ELF-1 (cell line): ENCODE data around the gene MYO15B.

Experiments used
- DNase-seq: peaks from one replicate; pipeline ENCODE4 v3.0.0-alpha.2; 2016; ENCODE audit warnings: low read depth, low spot score

The MYO15B gene

DNA sequence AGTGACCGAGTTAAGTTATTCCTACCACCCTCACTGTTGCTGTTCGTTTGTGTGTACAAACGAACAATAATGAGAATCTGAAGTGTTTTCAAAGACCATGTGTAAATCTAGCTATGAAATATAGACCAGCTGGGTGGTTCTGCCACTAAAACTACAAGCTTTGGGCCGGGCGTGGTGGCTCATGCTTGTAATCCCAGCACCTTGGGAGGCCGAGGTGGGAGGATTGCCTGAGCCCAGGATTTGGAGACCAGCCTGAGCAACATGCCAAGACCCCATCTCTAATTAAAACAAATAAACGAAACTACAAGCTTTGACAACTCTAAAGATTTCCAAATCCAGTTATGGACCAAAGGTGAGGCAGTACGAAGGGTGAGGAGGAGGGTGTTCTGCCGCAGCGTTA is 78.4 kb downstream of the MYO15B start:
- DNase-seq, result no peak

DNA sequence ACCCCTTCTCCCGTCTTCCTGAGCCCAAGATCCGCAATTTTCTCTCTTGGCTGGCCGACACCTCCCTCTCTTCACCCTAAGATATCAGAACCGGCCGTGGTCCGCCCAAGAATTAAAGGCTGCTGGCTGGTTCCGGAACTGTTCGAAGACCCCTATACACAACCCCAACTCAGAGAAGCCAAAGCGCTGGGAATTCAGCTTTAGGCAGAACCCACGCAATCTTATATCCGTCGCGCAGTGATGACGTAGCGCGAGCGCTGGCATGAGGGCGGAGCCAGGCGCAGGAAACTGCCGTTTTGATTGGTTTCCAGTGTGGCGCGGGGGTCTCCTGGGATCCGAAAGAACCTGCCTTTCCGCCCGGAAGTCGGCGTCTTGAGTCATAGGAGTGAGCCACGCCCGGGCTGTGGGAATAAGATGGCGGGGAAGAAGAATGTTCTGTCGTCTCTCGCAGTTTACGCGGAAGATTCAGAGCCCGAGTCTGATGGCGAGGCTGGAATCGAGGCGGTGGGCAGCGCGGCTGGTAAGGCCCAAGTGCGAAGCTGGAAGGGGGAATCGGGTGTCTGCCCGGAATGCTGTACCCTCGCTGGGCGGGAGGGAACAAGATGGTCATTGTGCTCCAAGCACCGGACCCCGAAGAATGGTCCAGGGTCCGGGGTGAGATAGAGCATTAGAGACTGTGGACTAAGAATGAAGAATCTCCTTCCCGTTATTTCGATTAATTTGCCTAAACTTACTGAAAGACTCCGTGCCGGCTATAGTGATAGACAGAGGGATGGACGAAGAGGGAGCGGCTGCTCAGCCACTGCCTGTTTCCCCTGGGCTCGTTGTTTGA is 79.6 kb downstream of the MYO15B start, which contains the start of the genes RECQL5 and SAP30BP:
Gene RECQL5, minus strand, starts transcription at position 196 of the 832 bp plus-strand sequence. CDS start 597 bp downstream, outside the sequence.
Gene SAP30BP, plus strand, starts transcription at position 380 of the 832 bp plus-strand sequence. Its CDS starts 35 bp downstream, at position 415.
- DNase-seq, result peak; percentile 99

DNA sequence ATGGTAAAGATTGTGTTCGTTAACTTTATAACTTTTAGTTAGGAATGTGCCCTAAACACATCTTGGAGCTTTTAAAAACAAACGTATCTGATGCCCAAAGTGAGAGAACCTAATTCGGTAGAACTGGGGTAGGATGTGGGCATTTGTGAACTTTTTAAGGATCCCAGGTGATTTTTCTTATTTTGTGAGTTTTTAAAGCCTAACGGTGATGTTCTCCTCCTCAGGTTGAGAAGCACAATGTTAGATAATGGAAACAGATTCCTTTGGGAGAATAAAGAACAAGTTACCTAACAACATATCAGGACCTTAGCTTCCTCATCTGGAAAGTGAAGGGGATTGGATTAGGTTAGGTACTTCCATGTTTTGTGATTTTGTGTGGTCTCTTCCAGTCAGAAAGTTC is 80.2 kb downstream of the MYO15B start:
- DNase-seq, result no peak

DNA sequence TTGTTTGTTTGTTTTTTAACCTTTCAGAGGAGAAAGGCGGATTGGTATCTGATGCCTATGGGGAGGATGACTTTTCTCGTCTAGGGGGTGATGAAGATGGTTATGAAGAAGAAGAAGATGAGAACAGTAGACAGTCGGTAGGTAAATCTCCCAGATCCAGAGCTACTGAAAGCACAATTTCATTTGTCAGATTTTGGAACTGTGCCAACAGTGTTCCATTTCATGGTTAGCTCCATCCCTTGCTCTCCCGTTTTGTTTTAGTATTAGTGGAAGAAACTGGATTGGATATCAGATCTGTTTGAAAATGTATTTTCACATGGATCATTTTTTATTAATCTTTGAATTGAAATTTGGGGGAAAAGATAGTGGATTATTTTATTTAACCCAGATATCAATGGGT is 80.9 kb downstream of the MYO15B start:
- DNase-seq, result no peak

DNA sequence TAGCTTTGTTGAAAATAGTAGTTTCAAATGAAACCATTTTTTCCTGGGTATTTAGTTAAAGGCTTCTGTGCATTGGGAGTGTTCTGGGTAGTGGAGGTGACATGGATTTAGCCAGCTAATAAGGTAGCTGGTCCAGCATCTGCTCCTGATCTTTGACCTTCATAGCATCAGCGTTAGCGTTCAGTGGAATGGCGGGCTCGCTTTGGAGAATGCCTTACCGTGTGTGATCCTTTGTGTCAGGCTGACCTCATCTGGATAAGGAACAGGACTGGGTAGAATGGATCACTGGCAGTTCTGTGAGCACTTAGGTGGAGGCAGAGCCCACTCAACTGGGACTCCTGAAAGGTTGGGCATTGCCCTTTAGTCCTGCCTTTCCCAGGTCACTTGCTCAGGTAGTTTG is 83.3 kb downstream of the MYO15B start:
- DNase-seq, result no peak

DNA sequence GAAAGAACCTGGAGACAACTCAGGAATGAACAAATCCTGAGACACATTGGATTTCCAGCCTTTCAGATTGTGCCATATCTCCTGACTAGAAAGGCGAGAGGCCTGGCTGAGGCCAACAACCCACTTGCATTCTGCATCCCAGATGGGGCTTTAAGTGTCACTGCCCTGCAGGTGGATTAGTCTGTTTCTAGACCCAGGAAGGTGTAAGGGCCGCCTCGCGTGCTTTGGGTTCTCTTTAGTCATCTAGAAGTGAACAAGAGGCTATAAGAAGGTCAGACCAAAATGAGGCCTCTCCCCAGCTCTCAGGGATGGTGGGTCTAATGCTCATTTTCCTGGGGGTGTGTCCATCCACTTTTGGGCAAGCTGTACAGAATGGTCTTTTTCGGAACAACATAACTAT is 84.4 kb downstream of the MYO15B start:
- no peak for DNase-seq

DNA sequence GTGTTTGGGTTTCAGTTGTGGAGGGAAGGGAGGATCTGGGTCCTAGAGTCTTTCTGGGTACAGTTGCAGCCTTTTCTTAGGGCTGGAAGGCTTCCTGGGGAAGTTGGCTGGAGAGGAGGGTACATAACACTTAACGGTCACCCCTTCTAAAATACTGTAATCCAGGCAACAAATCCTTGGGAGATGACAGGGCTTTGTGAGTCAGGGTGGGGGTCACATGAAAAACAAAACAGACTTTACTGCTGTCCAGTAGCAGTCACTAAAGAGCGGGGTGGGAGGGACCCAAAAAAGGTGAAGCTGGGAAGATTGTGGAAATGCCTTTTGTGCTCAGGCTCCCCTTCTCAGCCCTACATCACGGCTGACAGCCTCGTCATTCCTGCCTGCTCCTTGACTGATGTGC is 85.9 kb downstream of the MYO15B start:
- DNase-seq, result no peak
